PC-3 (cell line): ENCODE results near the gene DNM3.
"Not testable (repeated sequence)": the region's sequence is repeated elsewhere in the genome, so short reads cannot be mapped to it uniquely, and the experiment has no call there.

Experiments
- CTCF ChIP-seq: fragments of 300-600 bp; sonication (generic); conservative IDR thresholded peaks from 2 replicates; pipeline ENCODE4 v1.5.1; 2017; ENCODE audit warnings: antibody characterized with exemption, low read depth, mild to moderate bottlenecking, low read length
- EZH2 ChIP-seq: fragments of 300-600 bp; sonication (generic); IDR thresholded peaks from one replicate; pipeline ENCODE4 v1.6.1; 2017; ENCODE audit warnings: antibody characterized with exemption, mild to moderate bottlenecking, low read length; ENCODE audit not compliant: unreplicated experiment
- EZH2phosphoT487 ChIP-seq: fragments of 300-600 bp; sonication (generic); IDR thresholded peaks from 2 replicates; pipeline ENCODE4 v1.6.1; 2018; ENCODE audit warnings: mild to moderate bottlenecking, antibody characterized with exemption, low read length, borderline replicate concordance

- TF ChIP-seq CTCF, EZH2, EZH2phosphoT487: not testable (repeated sequence)
Measured at GRCh38 chr1:172437183-172437582, 595.9 kb downstream of the DNM3 start.
